ENCODE results near the gene DGAT2. TPM values are rescaled to one million over a fixed set of nuclear protein-coding genes. Genes with fewer than 3 reads are reported as not detected.

The DGAT2 gene
- total RNA-seq, 1 experiment from 2014 or later, result 2.8 TPM

- Histone ChIP-seq H2BK12ac (ENCODE audit: insufficient read length, low read depth, low read length) (no peak overlapping the region), H4K5ac (ENCODE audit: insufficient read length, low read depth, low read length) (no peak overlapping the region), H3K9me3 (ENCODE audit: control insufficient read depth, low read depth, low read length) (no peaks in the 10 kb centered on the region), H3K56ac (ENCODE audit: insufficient read length, low read depth, low read length) (no peak overlapping the region), H3K79me1 (ENCODE audit: insufficient read depth, low read depth, low read length, poor library complexity, severe bottlenecking) (no peaks in the 10 kb centered on the region), H2AFZ (ENCODE audit: low read length) (no peak overlapping the region), H3K27ac (ENCODE audit: insufficient read length, low read depth, low read length) (no peak overlapping the region), H3K9ac (ENCODE audit: extremely low read depth, insufficient read length, low read length) (no peak overlapping the region), H4K20me1 (ENCODE audit: control insufficient read depth, insufficient read depth, insufficient read length) (no peaks in the 10 kb centered on the region), H3K79me2 (ENCODE audit: insufficient read depth, low read length) (no peaks in the 10 kb centered on the region), H3K23me2 (ENCODE audit: insufficient read length, low read depth, low read length, poor library complexity, severe bottlenecking) (no peaks in the 10 kb centered on the region), H2BK120ac (ENCODE audit: low read depth, low read length, poor library complexity, severe bottlenecking) (no peak overlapping the region), H3K4ac (ENCODE audit: low read depth, low read length) (no peak overlapping the region), H3T11ph (ENCODE audit: low read length) (no peak overlapping the region), H2BK15ac (ENCODE audit: low read depth, low read length) (no peak overlapping the region), H2BK20ac (ENCODE audit: low read depth, low read length, poor library complexity, severe bottlenecking) (no peak overlapping the region), H3K23ac (ENCODE audit: insufficient read length, low read depth, low read length) (no peak overlapping the region), H3K4me2 (ENCODE audit: insufficient read depth, insufficient read length, low read length) (no peak overlapping the region), H2BK5ac (ENCODE audit: insufficient read length, low read length) (no peak overlapping the region), H3K27me3 (ENCODE audit: insufficient read depth, low read length) (peaks cover 2% of the 10 kb centered on the region; the same call in 1 of the 2 replicates), H3K4me1 (ENCODE audit: insufficient read depth, low read length) (no peaks in the 10 kb centered on the region), H3K18ac (ENCODE audit: insufficient read length, low read depth, low read length) (no peak overlapping the region), H4K8ac (replicated peaks; ENCODE audit: insufficient read length, low read depth, low read length) (no peak overlapping the region), H2AK5ac (ENCODE audit: insufficient read length, low read length) (no peak overlapping the region), H4K91ac (ENCODE audit: insufficient read length, low read depth, low read length) (no peak overlapping the region), H3K14ac (ENCODE audit: insufficient read depth, low read length) (no peak overlapping the region)
- no peaks in the 10 kb centered on the region; a peak in 1 of 5 replicates for H3K9me3 Mint-ChIP-seq
- H3K4me1 Mint-ChIP-seq, result peaks cover 0 to 12% of the 10 kb centered on the region in 2 experiments; a peak in 2 of 4 replicates
- H3K27me3 Mint-ChIP-seq (ENCODE audit: low read depth), result peaks cover 41% of the 10 kb centered on the region
- H3K27ac Mint-ChIP-seq, result no peak overlapping the region
- H3K4me3 Mint-ChIP-seq, result no peak overlapping the region
- H3K36me3 Mint-ChIP-seq (ENCODE audit: insufficient read depth in 1 of 3, low read depth in 3 of 3), result no peaks in the 10 kb centered on the region
- WGBS (ENCODE audit: extremely low coverage, insufficient read length, low lambda C conversion rate), result no CpG with 5 or more reads among the region's 9 CpGs
- TF ChIP-seq CTCF (conservative IDR thresholded peaks at IDR 0.05), result no peak
- DNase-seq, result no peak
Measured at GRCh38 chr11:75722669-75723042, 45.9 kb upstream of the DGAT2 start.
